Activated CD8-positive, alpha-beta memory T cell treated with anti-CD3 and anti-CD28 coated beads, Interleukin-2, amount 50 U/mL, for 4 hours (primary cell): Measurements from ENCODE around the gene VAT1.
"Not testable (repeated sequence)": the region's sequence is repeated elsewhere in the genome, so short reads cannot be mapped to it uniquely, and the experiment has no call there.

Experiments used
- DNase-seq: peaks from one replicate; pipeline ENCODE4 v3.0.0-alpha.2; 2020

The VAT1 gene

DNA sequence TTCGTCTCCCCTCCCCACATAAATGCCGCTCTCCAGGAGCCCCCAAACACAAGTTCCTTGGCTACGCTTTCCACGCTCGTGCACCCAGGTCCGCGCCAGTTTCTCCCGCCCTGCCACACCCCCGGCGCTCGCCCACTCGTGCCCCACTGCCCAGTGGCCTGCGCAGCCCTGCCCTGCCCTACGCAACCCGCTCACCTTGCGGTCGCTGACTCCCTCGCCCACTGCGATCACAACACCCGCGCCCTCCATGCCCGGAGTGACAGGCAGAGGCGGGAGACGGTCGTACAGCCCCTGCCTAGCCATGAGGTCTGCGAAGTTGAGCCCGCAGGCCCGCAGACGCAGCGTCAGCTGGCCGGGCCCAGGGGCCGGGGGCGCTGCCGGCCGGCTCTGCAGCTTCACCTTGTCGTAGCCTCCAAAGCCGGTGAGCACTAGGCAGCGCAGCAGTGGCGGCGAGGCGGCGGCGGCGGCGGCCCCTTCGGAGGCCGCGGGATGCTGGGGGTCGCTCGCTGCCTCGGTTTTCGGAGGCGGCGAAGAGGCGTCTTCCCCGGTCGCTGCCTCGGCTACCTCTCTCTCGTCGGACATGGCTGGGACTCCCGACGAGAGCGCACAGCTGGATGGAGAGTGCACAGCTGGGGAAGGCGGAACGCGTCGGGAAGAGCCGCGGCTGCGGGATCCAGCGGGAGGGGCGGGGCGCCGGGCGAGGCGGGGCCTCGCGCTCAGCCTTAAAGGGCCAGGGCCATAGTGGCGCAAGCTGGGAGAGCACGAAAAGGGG, at the start of gene VAT1:
VAT1 (minus strand) TSS at position 645 of the 772 bp plus-strand sequence; CDS start at position 582, 63 bp downstream.
- DNase-seq: peak; percentile 67

DNA sequence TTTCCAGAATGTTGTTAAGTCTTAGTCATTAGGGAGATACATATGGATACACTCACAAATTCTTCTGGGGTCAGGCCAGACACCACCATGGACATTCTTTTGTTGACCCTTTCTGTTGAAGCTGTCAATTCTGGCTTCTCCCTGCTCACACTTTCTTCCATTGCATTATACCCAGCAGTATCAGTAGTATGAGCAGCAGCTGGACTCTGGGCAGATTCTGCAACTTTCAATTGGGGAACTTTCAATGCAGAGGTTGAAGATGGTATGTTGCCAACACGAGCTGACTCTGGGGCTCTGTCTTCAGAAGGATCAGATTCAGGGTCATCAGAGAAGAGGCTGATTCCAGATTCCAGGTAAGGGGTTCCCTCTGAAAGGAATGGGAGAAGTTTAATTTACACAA, 48.7 kb upstream of the VAT1 start:
- DNase-seq: no peak

DNA sequence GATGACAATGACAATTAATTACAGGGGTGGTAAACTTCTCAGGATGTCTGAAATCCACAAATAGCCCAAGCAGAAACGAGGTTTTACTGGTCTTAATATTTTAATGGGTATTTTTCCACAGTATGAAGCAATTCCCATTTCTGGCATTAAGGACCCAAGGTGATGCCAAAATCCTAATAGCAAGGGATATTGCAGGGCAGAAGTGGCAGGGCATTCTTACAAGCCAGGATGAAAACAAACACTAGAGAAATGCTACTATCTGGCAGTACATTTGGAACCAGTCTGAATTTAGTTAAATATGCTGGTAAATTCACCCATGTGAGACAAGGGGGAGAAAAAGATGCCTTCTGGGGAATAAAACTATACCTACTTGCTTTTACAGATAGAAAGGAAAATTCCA, 48.1 kb upstream of the VAT1 start:
- DNase-seq: no peak

DNA sequence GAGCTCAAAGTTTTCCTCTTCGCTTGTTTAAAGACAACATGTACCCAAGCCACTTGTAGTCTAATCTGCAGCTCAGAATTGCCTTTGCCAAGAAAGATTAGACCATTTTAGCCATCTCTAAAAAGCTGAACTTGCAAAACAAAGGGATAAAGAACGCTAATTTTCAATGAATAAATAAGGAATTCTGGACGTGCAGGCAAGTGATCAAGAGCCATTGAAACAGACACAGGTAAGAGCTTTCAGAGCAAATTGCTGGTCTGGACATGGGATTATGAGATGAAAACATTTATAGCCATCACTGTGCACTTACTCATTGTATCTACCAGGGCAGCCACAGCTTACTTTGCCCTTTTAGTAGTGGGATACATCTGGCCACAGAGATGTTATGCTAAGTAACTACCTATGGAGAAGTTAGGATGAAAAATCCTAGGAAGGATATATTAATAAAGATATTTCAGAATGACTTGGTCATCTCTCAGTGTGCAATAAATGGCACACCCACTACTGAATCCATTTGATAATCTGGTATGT, 47.2 kb upstream of the VAT1 start:
- DNase-seq: no peak

DNA sequence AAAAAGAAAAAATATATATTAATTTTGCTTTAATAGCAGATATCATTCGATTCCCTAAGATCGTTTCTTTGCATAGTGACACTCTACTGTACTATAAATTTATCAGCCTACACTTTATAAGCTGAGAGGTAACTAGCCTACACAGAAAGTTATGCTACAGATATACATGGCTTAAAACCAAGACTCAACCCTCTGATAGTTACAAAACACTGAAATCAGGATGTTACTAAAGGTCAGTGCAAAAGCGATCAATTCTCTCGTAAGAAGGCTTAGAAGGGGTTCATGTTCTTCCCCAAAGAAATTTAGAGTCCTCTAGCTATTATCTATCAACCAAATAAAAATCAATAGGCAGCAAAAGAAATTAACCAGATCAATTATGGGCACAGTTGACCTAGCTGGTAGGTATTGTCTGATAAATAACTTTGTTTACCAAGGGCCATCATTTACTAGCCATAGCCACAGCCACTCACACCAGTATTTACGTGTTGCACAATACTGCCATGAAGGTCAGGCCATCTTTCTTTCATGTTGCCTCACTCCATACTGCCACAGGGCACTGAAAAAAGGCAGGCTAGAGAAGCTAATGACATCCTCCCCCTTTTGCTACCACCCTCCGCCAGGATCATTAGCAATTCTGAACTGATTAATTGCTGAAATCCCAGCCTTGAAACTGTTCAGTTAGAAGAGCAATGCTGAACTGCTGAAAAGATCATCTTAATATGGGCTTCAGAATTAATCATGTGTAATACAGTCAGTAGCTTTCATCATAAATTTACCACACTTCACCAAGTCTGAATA, 46.6 kb upstream of the VAT1 start:
- no peak for DNase-seq

DNA sequence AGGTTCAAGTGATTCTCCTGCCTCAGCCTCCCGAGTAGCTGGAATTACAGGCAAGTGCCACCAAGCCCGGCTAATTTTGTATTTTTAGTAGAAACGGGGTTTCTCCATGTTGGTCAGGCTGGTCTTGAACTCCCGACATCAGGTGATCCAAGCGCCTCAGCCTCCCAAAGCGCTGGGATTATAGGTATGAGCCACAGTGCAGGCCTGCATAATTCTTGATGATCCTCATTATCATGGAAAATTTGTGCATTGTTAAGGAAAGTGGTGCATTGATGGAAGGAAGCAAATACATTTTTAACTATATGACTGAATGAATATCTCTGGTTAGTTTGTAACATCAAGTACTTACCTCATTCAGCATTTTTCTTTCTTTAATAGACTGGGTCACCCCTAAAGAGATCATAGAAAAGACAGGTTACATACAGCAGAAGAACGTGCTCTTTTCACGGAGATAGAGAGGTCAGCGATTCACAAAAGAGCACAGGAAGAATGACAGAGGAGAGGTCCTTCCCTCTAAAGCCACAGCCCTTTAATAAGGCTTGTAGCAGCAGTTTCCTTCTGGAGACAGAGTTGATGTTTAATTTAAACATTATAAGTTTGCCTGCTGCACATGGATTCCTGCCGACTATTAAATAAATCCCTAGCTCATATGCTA, 40.9 kb upstream of the VAT1 start:
- DNase-seq: no peak

DNA sequence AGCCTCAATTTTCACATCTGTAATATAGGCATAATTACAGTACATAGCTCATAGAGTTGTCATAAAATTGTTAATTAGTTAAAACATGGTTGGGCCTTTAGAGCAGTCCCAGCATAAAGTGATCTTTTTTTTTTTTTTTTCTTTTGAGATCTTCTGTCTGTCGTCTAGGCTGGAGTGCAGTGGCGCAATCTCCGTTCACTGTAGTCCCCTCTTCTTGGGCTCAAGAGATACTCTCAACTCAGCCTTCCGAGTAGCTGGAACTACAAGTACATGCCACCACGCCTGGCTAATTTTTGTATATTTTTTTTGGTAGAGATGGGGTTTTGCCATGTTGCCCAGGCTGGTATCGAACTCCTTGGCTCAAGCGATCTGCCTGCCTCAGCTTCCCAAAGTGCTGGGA, 33.9 kb upstream of the VAT1 start:
- no peak for DNase-seq

DNA sequence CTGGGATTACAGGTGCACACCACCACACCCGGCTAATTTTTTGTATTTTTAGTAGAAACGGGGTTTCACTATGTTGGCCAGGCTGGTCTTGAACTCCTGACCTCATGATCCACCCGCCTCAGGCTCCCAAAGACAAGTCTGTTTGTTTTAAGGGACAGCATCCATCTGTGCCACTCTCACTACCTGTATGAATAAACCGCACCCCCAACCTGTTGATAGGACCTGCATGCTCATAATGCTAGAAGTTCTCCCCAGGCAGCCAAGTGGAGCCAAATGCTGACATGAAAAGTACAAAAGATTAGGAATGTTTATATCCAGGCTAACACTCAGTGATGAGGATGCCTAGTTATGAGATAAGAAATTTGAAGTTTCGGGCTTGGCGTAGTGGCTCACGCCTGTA, 30.8 kb upstream of the VAT1 start:
- DNase-seq: not testable (repeated sequence)

DNA sequence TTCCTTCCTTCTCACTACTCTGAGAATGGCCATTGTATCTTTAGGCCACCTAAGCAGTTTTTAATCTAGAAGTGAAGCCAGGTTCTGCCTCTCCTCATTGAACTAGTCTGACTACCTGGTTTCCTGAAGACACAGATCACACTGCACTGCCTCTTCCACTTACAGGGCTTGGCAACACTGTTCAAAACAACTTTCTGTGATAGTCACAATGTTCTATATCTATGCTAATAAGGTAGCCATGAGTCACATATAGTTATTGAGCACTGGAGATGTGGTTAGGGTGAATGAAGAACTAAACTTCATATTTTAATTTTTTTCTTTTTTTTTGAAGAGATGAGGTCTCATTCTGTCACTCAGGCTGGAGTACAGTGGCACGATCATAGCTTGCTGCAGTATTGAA, 29.8 kb upstream of the VAT1 start:
- DNase-seq: no peak

DNA sequence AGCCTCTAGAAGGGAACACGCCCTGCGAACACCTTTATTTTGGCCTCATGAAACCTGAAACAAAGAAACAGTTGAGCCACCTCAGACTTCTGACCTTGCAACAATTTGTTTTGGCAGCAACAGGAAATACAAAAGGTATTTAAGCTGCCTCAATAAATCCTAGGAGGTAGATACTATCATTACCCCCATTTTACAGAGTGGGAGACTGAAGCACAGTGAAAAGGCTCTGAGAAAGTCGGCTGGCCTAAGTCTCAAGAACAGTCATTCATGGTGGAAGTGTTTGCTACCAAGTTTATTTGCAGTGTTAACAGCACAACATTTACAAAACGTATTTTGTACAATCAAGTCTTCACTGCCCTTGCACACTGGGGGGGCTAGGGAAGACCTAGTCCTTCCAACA, 21.8 kb upstream of the VAT1 start:
- DNase-seq: no peak

DNA sequence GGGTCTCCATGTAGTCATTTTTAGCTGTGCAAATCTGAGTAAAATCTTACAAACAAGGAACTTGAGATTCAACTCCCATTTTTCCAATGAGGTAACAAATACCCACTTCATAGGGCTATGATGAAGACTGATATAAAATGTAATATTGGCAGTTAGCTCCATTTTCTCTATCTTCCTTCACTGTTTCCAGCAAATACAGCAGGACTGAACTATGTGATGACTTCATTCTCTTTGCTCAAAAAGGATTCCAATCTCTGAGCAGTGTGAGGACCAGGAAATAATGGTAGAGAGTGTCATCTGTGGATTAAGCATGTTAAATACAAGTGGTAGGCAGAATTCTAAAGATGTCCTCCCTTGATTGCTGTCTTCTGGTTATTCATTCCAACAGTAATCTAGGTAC, 21.1 kb upstream of the VAT1 start:
- no peak for DNase-seq

DNA sequence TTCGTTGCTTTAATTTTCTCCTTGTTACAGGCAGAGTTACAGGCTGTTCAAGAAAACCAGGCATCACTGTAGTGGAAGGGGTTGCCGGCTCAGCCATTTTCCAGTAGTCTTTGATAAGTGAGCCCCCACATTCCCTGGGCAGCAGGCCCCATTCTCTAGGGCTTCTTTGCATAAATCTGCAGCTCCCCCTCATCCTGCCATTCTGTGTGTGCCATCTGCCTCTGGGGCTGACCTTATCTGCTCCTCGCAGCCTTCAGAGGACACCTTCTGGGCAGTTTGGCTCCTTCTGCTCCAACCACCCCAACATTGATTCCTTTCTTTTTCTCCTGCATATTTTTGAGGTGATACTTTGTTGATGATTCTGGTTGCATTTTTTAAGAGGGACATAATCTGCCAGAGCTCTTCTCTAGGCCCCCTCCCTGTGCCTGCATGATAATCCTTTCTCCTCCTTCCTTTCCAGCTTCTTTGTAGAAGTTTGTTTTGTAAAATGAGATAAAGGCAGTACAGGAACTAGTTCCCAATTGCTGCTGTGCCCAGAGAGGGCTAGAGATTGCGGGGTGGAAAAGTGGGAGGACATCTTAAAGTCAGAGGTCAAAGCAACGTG, 19.9 kb upstream of the VAT1 start:
- DNase-seq: no peak

DNA sequence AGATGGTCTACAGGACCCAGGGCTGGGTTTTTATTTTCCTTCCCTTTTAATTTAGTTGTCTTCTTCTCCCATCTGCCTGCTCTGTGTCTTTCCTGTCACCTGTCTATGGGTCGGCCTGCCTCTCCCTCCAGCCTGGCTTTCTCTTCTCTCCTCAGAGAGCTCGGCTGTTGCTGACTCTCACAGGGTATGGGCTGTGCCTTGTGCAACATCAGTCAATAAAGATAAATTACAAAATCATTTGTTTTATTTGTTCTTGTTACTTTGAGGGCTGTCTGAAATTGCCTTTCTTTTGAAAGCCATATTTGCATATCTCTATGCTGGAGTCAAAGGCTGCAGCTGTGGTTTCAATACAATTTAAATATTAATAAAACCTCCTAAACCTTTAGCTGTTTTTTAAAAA, 18.5 kb upstream of the VAT1 start:
- DNase-seq: no peak

DNA sequence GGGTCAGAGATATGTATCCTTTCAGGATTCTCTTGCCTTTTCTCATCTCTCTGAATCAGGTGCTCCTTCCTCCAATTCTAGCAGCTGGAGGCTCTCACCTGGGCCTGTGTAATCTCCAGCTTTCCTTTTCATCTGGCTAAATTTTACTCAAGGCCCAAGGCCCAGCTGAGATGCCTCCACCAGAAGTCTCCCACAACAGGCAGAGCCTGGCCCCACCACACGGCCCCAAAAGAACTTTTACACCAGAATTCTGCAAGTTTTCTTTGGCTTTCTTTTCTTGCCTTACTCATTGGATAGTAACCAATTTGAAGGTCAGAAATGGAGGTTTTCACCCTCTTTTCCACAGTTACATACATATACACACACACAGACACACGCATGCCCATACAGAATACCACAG, 17.5 kb upstream of the VAT1 start:
- no peak for DNase-seq

DNA sequence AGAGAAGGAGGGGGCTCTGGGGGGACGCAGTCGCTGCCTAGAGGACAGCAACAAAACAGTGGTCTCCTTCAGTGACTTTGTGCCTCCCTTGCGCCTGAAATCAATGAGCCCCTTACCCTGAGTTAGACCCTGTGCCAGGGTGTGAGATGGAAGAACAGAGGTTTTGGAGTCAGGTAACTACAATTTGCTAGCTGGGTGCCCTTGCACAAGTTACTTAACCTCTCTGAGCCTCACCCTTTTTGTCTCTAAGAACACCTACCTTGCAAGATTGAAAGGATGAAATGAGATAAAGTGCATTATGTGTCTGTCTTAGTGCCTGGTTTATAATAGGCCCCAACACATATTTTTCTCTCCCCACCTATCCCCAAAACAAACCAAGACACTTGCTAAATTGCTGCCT, 12.7 kb upstream of the VAT1 start:
- DNase-seq: no peak

DNA sequence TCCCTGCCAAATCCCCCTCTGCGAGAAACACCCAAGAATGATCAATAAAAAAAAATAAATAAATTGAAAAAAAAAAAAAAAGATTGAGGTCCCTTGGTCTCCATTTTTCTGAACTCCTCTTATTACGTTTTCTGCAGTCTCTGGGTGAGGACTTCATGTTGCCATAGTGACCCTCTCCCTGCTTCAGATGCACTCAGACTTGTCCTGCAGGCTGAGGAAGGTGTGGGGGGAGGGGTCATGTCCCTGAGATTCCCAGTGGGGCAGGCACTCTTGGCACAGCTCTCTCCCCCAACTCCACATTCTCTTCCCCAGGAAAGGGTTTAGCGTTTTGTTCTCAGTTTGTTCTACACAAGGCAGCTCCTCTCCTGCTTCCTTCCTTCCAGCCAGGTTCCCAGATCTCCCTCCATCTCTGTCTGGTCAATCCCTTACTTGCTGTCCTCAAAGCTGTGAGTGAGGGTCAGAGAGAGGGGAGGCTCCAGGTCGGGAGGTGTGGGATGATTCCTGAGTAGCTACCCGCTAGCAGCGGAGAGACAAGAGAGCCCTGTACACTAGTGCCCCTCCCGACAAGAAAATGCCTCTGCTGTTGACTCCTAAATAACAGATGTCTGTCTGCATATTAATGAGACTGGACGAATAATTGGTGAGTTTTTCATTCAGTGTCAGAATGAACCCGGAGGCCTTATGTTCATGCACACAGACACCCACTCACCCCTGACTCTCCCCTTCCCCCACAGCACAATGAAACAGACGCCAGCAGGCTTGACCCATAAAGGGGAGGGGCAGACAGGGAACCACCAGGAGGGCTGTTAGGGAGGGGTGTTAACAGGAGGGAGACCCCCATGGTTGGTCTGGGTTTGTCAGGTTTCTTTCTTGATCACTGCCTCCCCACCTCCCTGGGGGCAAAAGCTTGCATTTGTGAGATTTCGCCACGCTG, 12.0 kb upstream of the VAT1 start:
- DNase-seq: no peak

DNA sequence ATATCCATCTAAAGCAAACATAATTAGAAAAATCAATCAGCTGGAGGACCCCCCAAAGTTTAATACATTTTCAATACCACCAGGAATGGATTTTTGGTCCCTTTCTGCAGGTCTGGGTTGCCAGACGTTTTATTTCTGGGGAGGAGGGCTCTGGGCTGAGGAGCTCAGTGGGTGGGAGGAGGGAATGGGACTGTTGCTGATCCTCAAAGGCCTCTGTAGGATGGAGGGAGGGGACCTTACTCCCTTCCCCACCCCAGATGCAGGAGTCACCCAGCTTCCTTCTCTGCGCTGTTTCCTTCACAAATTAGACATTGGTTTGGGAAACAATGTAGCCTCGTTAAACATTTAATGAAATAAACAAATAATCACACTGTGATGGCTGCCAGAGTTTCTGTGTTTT, 9.5 kb upstream of the VAT1 start:
- DNase-seq: no peak

DNA sequence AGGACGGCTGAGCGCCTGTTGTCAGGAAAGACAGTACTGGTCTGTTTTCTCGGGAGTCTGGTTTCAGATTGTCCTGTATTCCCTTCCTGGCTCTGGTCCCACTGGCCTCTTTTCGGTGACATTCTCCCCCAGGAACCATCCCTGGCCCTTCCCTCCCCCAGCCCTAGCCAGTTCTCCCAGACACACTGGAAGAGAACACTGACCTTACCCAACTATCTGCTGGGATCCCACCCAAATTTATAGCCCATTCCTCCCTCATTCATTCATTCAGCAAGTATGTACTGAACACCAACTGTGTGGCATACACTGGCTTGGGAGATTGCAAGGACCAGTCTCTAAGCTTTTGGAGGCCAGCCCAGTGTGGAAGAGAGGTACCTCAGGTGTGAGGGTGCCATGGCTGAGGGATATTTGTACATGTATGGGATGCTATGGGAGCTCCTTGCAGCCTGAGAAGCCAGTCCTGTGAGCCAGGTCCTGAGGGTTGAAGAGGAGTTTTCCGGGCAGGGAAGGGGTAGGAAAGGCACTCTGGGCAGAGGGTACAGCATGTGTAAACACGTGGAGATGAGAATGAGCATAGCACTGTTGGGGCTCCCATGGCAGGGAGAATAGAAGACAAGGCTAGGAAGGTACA, 8.1 kb upstream of the VAT1 start:
- DNase-seq: no peak

DNA sequence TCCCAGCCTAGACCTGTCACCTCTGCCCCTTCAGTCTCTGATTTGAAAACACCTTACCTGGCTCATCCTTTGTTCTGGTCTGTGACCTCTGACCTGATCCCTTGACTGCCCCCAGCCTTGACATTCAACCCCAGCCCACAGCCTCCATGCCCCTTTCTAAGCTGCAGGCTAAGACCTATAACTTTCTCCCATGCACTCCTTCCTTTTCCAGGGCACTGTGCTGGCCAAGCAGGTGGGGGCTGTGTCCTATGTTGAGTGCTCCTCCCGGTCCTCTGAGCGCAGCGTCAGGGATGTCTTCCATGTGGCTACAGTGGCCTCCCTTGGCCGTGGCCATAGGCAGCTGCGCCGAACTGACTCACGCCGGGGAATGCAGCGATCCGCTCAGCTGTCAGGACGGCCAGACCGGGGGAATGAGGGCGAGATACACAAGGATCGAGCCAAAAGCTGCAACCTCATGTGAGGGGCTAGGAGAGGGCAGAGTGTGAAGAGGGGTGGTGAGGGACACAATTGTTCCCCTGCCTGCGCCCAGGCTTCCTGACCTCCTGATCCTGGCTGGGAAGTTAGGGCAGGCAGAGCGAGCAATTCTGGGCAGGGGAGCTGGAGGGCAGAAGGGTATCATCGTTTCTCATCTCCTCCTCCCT, 6.2 kb upstream of the VAT1 start:
- DNase-seq: no peak

DNA sequence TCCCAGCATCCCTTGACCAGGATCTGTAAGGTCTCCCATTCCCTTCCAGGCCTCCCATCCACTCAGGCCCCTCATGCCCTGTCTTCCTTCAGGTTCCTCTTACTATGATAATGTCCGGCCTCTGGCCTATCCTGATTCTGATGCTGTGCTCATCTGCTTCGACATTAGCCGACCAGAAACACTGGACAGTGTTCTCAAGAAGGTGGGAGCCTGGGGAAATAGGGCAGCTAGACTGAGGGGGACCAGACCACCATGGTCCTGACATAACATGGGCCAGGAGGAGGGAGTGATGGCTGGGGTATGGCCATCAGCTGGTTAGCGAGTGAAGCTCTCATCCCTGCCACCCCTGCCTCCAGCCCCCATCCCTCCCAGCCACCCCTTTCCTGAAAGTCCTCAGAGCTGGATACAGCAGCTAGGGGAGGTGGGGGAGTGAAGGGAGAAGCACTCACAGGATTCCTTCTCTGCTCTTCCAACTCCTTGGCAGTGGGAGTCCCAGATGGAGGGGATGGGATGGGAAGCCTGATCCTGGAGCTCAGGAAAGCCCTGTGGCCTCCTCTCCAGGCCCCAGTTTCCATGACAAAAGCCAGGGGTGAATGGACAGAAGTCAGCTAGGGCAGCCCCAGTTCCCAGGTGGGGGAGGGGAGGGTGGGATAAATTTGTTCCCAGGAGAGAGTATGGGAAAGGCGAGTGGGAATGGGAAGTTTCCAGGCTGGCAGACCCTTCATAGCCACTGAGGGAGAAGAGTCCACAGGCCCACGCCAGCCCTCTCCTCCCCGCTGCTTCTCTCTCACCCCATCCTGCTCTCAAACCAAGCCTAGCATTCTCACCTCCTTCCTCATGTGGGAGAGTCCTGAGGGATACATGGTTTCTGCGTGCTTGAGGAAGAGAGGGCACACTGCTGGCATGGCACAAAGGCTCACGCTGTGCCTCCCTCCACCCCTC, 5.2 kb upstream of the VAT1 start:
- no peak for DNase-seq
